HG03175 (cell line): ENCODE data around the gene VSIG2.

Experiments used
- ATAC-seq: cut with Tn5 transposase; IDR thresholded peaks from one replicate; pipeline ENCODE4 v1.9.1; 2021; ENCODE audit warnings: mild to moderate bottlenecking, moderate library complexity; ENCODE audit not compliant: unreplicated experiment

The VSIG2 gene

GRCh38 chr11:124766156-124766555 is 14.1 kb upstream of the VSIG2 start:
- no peak for ATAC-seq

GRCh38 chr11:124763156-124763947 is 11.3 kb upstream of the VSIG2 start:
- peak; percentile 33 for ATAC-seq

- peak; percentile 5 for ATAC-seq
Measured at GRCh38 chr11:124762624-124763155, 10.6 kb upstream of the VSIG2 start.

- peak; percentile 55 for ATAC-seq
Measured at GRCh38 chr11:124762105-124762623, 10.1 kb upstream of the VSIG2 start, which contains the start of gene ESAM. TSS of gene ESAM (minus strand) at chr11:124762290. CDS start at chr11:124762154, 136 bp downstream.

GRCh38 chr11:124761301-124762104 is 9.4 kb upstream of the VSIG2 start:
- no peak for ATAC-seq

- no peak for ATAC-seq
Measured at GRCh38 chr11:124760806-124761205, 8.8 kb upstream of the VSIG2 start.

GRCh38 chr11:124760205-124760652 is 8.2 kb upstream of the VSIG2 start:
- peak; percentile 21 for ATAC-seq

GRCh38 chr11:124759266-124760204 is 7.5 kb upstream of the VSIG2 start:
- no peak for ATAC-seq

GRCh38 chr11:124758355-124759265 is 6.6 kb upstream of the VSIG2 start:
- ATAC-seq = peak; percentile 60

GRCh38 chr11:124757320-124757719 is 5.3 kb upstream of the VSIG2 start:
- ATAC-seq = no peak

GRCh38 chr11:124756753-124757227 is 4.7 kb upstream of the VSIG2 start:
- ATAC-seq = no peak

GRCh38 chr11:124756033-124756752 is 4.1 kb upstream of the VSIG2 start:
- ATAC-seq = no peak

GRCh38 chr11:124754710-124755109 is 2.7 kb upstream of the VSIG2 start:
- ATAC-seq = no peak

GRCh38 chr11:124754309-124754708 is 2.3 kb upstream of the VSIG2 start:
- no peak for ATAC-seq

- ATAC-seq = no peak
Measured at GRCh38 chr11:124753624-124754023, 1.6 kb upstream of the VSIG2 start.

GRCh38 chr11:124753205-124753604 is 1.1 kb upstream of the VSIG2 start:
- ATAC-seq = no peak

GRCh38 chr11:124752471-124753102 is 532 bp upstream of the VSIG2 start:
- no peak for ATAC-seq

- ATAC-seq = no peak
Measured at GRCh38 chr11:124751391-124751740, 689 bp downstream of the VSIG2 start.
